ENCODE results near the gene ROCK2. TPM values are rescaled to one million over a fixed set of nuclear protein-coding genes. Genes with fewer than 3 reads are reported as not detected.

The ROCK2 gene
- polyA plus RNA-seq, 1 donor (not counting 4 experiments of a cell fraction or from before 2014, with no cell fraction given), result 12.6 TPM

DNA sequence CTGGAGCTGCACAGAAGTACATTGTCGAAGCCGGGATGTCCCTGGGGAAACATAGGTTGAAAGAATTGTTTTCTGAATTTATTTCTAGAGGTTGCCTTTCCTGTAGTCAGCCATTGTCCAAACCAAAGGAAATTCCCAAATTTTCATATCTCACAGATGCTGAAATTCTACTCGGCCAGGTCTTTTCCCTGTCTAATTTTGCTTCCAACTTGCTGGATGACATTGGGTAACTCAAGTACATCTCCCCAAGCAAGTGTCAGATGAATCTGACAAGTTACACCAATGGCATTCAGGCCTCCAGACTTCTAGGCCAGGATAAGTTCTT, 47.5 kb upstream of the ROCK2 start:
- peaks cover 3% of the 10 kb centered on the region for H4K20me1 ChIP-seq (ENCODE audit: control insufficient read depth, extremely low read depth, insufficient read depth, low read length)
- FAIRE-seq (no peak), DNase-seq (ENCODE audit: low read depth, low spot score) (no peak)
- TF ChIP-seq, protein P1, sequence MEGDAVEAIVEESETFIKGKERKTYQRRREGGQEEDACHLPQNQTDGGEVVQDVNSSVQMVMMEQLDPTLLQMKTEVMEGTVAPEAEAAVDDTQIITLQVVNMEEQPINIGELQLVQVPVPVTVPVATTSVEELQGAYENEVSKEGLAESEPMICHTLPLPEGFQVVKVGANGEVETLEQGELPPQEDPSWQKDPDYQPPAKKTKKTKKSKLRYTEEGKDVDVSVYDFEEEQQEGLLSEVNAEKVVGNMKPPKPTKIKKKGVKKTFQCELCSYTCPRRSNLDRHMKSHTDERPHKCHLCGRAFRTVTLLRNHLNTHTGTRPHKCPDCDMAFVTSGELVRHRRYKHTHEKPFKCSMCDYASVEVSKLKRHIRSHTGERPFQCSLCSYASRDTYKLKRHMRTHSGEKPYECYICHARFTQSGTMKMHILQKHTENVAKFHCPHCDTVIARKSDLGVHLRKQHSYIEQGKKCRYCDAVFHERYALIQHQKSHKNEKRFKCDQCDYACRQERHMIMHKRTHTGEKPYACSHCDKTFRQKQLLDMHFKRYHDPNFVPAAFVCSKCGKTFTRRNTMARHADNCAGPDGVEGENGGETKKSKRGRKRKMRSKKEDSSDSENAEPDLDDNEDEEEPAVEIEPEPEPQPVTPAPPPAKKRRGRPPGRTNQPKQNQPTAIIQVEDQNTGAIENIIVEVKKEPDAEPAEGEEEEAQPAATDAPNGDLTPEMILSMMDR (optimal IDR thresholded peaks at IDR 0.05 in 1 of 3, IDR thresholded peaks at IDR 0.05 in 1 of 3, conservative IDR thresholded peaks at IDR 0.05 in 1 of 3; ENCODE audit: extremely low read depth in 1 of 3, insufficient read depth in 2 of 3, low read length in 3 of 3), result no peak
- TF ChIP-seq EZH2 (IDR thresholded peaks at IDR 0.05; ENCODE audit: low read length), result no peak
- H3K9ac ChIP-seq (ENCODE audit: control insufficient read depth, extremely low read depth, insufficient read depth, low read length), result no peak overlapping the region
- no peaks in the 10 kb centered on the region for H3K79me2 ChIP-seq (ENCODE audit: control insufficient read depth, insufficient read depth, low read length)
- H3K27ac ChIP-seq (ENCODE audit: control insufficient read depth, insufficient read depth, low read length), result no peak overlapping the region
- H3K4me2 ChIP-seq (ENCODE audit: control insufficient read depth, extremely low read depth, insufficient read depth, low read depth, low read length), result no peak overlapping the region
- no peaks in the 10 kb centered on the region for H3K9me3 ChIP-seq (ENCODE audit: control insufficient read depth, low read depth, low read length)
- H3K4me3 ChIP-seq (ENCODE audit: control insufficient read depth in 2 of 3, extremely low read depth in 1 of 3, insufficient read depth in 2 of 3, low read depth in 1 of 3, low read length in 3 of 3), result no peak overlapping the region
- dilution Hi-C loops (cut with MboI; ENCODE audit: extremely low pct_ligation_motif_present, low sequenced_read_pairs), result no loop called here
- no peak overlapping the region for H2AFZ ChIP-seq (ENCODE audit: control insufficient read depth, low read length)
- no peaks in the 10 kb centered on the region for H3K9me1 ChIP-seq (ENCODE audit: control insufficient read depth, extremely low read depth, insufficient read depth, low read length)
- peaks cover 15% of the 10 kb centered on the region for H3K4me1 ChIP-seq (ENCODE audit: control insufficient read depth, extremely low read depth, insufficient read depth, low read length)
- H3K27me3 ChIP-seq (ENCODE audit: control insufficient read depth, extremely low read depth, insufficient read depth, low read length), result no peaks in the 10 kb centered on the region
- H3K36me3 ChIP-seq (ENCODE audit: control insufficient read depth in 2 of 2, extremely low read depth in 1 of 2, insufficient read depth in 2 of 2, low read length in 2 of 2), result no peaks in the 10 kb centered on the region

DNA sequence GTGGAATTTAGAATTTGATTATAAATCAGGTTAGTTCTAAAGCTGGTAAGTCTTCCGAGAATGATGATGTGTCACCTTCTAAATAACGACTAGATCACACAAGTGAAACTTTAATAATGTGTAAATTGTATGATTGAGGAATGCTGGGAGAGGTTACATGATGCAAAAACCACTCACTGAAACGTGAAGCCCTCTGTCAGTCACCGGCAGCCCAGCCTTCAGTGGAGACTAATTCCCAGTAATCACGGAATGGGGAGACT, 45.9 kb upstream of the ROCK2 start:
- Histone ChIP-seq H4K20me1 (ENCODE audit: control insufficient read depth, extremely low read depth, insufficient read depth, low read length) (peaks cover 3% of the 10 kb centered on the region), H3K36me3 (ENCODE audit: control insufficient read depth in 2 of 2, extremely low read depth in 1 of 2, insufficient read depth in 2 of 2, low read length in 2 of 2) (no peaks in the 10 kb centered on the region), H3K4me2 (ENCODE audit: control insufficient read depth, extremely low read depth, insufficient read depth, low read depth, low read length) (no peak overlapping the region), H2AFZ (ENCODE audit: control insufficient read depth, low read length) (no peak overlapping the region), H3K27me3 (ENCODE audit: control insufficient read depth, extremely low read depth, insufficient read depth, low read length) (no peaks in the 10 kb centered on the region), H3K9me3 (ENCODE audit: control insufficient read depth, low read depth, low read length) (no peaks in the 10 kb centered on the region), H3K27ac (ENCODE audit: control insufficient read depth, insufficient read depth, low read length) (no peak overlapping the region), H3K79me2 (ENCODE audit: control insufficient read depth, insufficient read depth, low read length) (no peaks in the 10 kb centered on the region), H3K9me1 (ENCODE audit: control insufficient read depth, extremely low read depth, insufficient read depth, low read length) (no peaks in the 10 kb centered on the region), H3K4me3 (ENCODE audit: control insufficient read depth in 2 of 3, extremely low read depth in 1 of 3, insufficient read depth in 2 of 3, low read depth in 1 of 3, low read length in 3 of 3) (no peak overlapping the region), H3K4me1 (ENCODE audit: control insufficient read depth, extremely low read depth, insufficient read depth, low read length) (peaks cover 27% of the 10 kb centered on the region), H3K9ac (ENCODE audit: control insufficient read depth, extremely low read depth, insufficient read depth, low read length) (no peak overlapping the region)
- FAIRE-seq (no peak), DNase-seq (ENCODE audit: low read depth, low spot score) (no peak)
- TF ChIP-seq, protein P1 (optimal IDR thresholded peaks at IDR 0.05 in 1 of 3, IDR thresholded peaks at IDR 0.05 in 1 of 3, conservative IDR thresholded peaks at IDR 0.05 in 1 of 3; ENCODE audit: extremely low read depth in 1 of 3, insufficient read depth in 2 of 3, low read length in 3 of 3), result no peak
- no peak for TF ChIP-seq EZH2 (IDR thresholded peaks at IDR 0.05; ENCODE audit: low read length)
- dilution Hi-C loops (cut with MboI; ENCODE audit: extremely low pct_ligation_motif_present, low sequenced_read_pairs), result no loop called here
